Common myeloid progenitor, CD34-positive (primary cell): ENCODE data around the gene KLHL29.

Experiments
- CTCF ChIA-PET: fragments of 350-600 bp; sonication (Branson Sonifier 250); formaldehyde crosslinking; loops from one replicate; lab custom pipeline; 2021; ENCODE audit warnings: antibody characterized with exemption; lab: Charles Lee
- POLR2A ChIA-PET: fragments of 350-600 bp; sonication (Branson Sonifier 250); formaldehyde crosslinking; loops from one replicate; lab custom pipeline; 2021; ENCODE audit warnings: antibody characterized with exemption; lab: Charles Lee
- DNase-seq, 3 donors: peaks; one replicate each; pipeline versions ENCODE4 v3.0.0 to v3.0.0-alpha.2; 2013
- H3K27ac ChIP-seq, 2 experiments: 1 replicate in 1 of 2; 2 replicates in 1 of 2; pipeline ENCODE4 v1.7.0; 2013; ENCODE audit warnings: inconsistent platforms in 2 of 2, low read length in 2 of 2, mild to moderate bottlenecking in 2 of 2, low read depth in 1 of 2, moderate library complexity in 1 of 2; ENCODE audit not compliant: severe bottlenecking in 2 of 2, insufficient read depth in 1 of 2, poor library complexity in 1 of 2
- H3K27me3 ChIP-seq, 5 experiments: replicated peaks in 2 of 5; 1 replicate in 3 of 5; 2 replicates in 2 of 5; pipeline versions ENCODE4 v1.6.1 to v1.7.0; 2013; ENCODE audit warnings: low read length in 4 of 5, mild to moderate bottlenecking in 2 of 5, moderate library complexity in 2 of 5, inconsistent platforms in 1 of 5; ENCODE audit not compliant: insufficient read depth in 5 of 5, control insufficient read depth in 4 of 5
- H3K36me3 ChIP-seq, 4 experiments: 1 replicate in 2 of 4; 2 replicates in 2 of 4; pipeline versions ENCODE4 v1.6.1 to v1.7.0; 2013; ENCODE audit warnings: low read length in 3 of 4, control low read depth in 1 of 4, mild to moderate bottlenecking in 1 of 4; ENCODE audit not compliant: control insufficient read depth in 4 of 4, insufficient read depth in 4 of 4
- H3K4me1 ChIP-seq, 4 experiments: 1 replicate in 3 of 4; 2 replicates in 1 of 4; pipeline versions ENCODE4 v1.6.1 to v1.7.1; 2013; ENCODE audit warnings: low read length in 3 of 4, mild to moderate bottlenecking in 3 of 4, control low read depth in 1 of 4, inconsistent platforms in 1 of 4, moderate library complexity in 1 of 4; ENCODE audit not compliant: control insufficient read depth in 4 of 4, insufficient read depth in 4 of 4; ENCODE audit errors: control extremely low read depth in 1 of 4
- H3K4me3 ChIP-seq, 7 experiments: 1 replicate in 4 of 7; 2 replicates in 3 of 7; pipeline versions ENCODE4 v1.5.1 to v1.7.0; 2013; ENCODE audit warnings: mild to moderate bottlenecking in 7 of 7, low read length in 6 of 7, moderate library complexity in 6 of 7, inconsistent platforms in 2 of 7, low read depth in 2 of 7, control low read depth in 1 of 7; ENCODE audit not compliant: insufficient read depth in 4 of 7, control insufficient read depth in 1 of 7; ENCODE audit errors: extremely low read depth in 1 of 7
- H3K9me3 ChIP-seq, 5 experiments: 1 replicate in 4 of 5; 2 replicates in 1 of 5; pipeline versions ENCODE4 v1.6.1 to v1.7.1; 2013; ENCODE audit warnings: low read length in 4 of 5, mild to moderate bottlenecking in 2 of 5, inconsistent platforms in 1 of 5, low read depth in 1 of 5, moderate library complexity in 1 of 5; ENCODE audit not compliant: control insufficient read depth in 4 of 5, insufficient read depth in 2 of 5; ENCODE audit errors: control extremely low read depth in 1 of 5
- WGBS: methylation state at CpG from one replicate; pipeline ENCODE4 v1.1.5; 2013; ENCODE audit not compliant: insufficient coverage; 5-methylcytosine and 5-hydroxymethylcytosine counted together

KLHL29 gene

DNA sequence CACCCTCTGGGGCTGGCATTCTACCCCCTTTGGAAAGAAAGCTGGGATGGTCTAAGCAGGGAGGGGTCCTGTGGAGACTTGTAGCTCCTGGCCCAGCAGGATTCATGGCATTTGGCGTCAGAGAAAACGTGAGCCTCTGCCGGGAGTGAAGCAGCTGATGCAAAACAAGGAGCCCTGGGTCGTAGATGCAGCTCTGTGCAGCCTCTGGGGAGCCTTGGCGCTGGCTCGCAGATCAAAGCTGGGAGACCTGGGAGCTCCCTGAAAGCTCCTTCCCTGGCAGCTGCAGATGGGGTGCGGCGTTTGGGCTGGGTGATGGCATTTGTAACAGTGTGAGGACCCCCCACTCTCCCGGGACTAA lies 148.3 kb downstream of the KLHL29 start:
- POLR2A ChIA-PET, result interaction anchor here (0.6 kb wide), 1 partner anchor 9 kb away, joined by 3 read pairs; no protein-coding TSS in a partner anchor

DNA sequence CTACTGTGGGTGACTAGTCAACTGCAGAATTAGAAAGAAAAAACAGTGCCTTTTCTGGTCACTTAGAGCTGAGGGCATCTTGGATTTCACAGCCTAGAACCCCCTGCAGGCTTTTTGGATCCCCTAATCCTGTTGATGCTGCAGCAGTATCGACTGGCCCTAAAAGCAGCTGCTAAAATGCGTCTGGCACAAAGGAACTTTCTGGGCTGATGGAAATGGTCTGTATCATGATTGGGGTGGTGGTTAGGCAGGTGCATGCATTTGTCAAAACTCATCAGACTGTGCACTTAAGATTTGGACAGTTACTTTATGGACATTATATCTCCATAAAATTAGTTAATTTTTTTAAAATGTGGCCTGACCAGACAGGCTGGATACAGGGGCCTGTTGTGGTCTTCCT lies 149.8 kb downstream of the KLHL29 start:
- DNase-seq, result no peak
- Histone ChIP-seq H3K36me3 (no peaks in the 10 kb centered on the region), H3K27ac (no peak overlapping the region), H3K27me3 (peaks cover 0 to 15% (median 3%) of the 10 kb centered on the region in 5 experiments), H3K9me3 (no peaks in the 10 kb centered on the region), H3K4me3 (no peak overlapping the region), H3K4me1 (peaks cover 0 to 13% (median 3%) of the 10 kb centered on the region in 4 experiments)
- ChIA-PET CTCF (no interaction called here), POLR2A (no interaction called here)
- 100% methylated on average over 1 of the region's 2 CpGs for WGBS

More for the DNA sequence above, 148.3 kb downstream of the KLHL29 start:
- Histone ChIP-seq H3K27ac (no peak overlapping the region), H3K9me3 (no peaks in the 10 kb centered on the region), H3K4me3 (no peak overlapping the region), H3K27me3 (peaks cover 0 to 12% (median 1%) of the 10 kb centered on the region in 5 experiments), H3K4me1 (peaks cover 0 to 13% (median 3%) of the 10 kb centered on the region in 4 experiments), H3K36me3 (no peaks in the 10 kb centered on the region)
- DNase-seq, result no peak
- CTCF ChIA-PET, result interaction anchor here (1.8 kb wide), 2 partner anchors 10 to 12 kb away, joined by 4 to 5 read pairs; no protein-coding TSS in a partner anchor
- WGBS, result 88% methylated on average over 9 of the region's 9 CpGs

DNA sequence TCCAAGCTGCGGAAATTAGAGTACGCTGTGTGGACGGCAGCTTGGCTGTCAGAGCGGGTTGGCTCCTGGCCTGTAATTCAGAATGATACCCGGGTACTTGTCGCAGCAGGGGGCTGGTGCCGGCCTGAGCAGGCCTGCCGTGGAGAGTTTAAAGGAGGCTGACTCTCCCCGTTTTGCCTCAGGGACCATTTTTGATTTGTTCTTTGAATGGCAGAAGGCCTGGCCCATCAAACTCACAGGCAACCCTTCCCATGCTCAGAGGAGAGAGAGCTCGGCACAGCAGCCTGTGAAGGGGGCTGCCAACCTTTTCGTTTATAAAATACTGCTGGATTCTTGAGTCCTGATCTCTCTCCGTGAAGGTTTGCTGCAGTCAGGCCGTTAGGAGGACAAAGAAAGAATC lies 151.3 kb downstream of the KLHL29 start:
- WGBS, result 95% methylated on average over 13 of the region's 13 CpGs
- Histone ChIP-seq H3K27ac (no peak overlapping the region), H3K4me3 (no peak overlapping the region), H3K36me3 (no peaks in the 10 kb centered on the region), H3K4me1 (peaks cover 0 to 13% (median 3%) of the 10 kb centered on the region in 4 experiments), H3K9me3 (no peaks in the 10 kb centered on the region), H3K27me3 (peaks cover 0 to 21% (median 6%) of the 10 kb centered on the region in 5 experiments)
- CTCF ChIA-PET, result no interaction called here
- DNase-seq, result no peak
- POLR2A ChIA-PET, result no interaction called here

DNA sequence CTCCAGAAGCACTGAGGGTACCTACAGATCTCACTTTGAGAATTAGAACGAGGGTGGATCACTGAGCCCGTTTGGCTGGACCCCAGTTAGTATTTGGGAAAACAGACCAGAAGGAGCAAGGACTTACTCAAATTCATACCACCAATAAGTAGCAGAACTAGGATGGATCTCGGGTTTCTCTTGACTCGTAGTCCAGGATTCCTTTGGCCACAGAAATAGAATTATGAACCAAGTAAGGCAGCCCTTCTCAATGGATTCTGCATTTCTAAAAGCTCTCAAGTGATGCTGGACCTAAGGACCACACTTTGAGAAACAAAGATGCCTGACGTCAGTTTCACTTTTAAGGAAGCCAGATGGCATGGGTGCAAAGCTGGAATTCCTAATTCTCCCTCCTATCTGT lies 153.0 kb downstream of the KLHL29 start:
- H3K4me1 ChIP-seq, result no peaks in the 10 kb centered on the region

DNA sequence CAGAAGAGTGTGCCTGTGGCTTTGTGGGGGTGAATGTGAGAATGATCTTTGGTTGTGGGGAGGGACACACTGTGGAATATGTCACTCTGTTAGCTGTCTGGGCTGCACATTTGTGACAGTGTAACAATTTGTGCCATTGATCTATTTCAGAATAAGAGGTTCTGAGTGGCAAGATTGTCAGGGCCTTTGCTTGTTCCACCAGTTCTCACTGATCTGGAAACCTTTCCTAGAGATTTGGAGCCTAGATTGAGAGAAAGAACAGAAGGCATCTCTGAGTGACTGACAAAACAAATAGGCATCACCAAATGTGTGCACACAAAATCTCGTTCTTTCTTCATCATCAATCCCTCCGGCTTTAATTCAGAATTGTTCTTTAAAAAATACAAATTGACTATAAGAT lies 153.6 kb downstream of the KLHL29 start:
- Histone ChIP-seq H3K27ac (no peak overlapping the region), H3K27me3 (peaks cover 0 to 33% (median 12%) of the 10 kb centered on the region in 5 experiments), H3K4me3 (no peak overlapping the region), H3K36me3 (no peaks in the 10 kb centered on the region), H3K9me3 (no peaks in the 10 kb centered on the region), H3K4me1 (no peaks in the 10 kb centered on the region)
- WGBS, result no CpG with 5 or more reads among the region's 2 CpGs
- no peak for DNase-seq
- POLR2A ChIA-PET, result no interaction called here
- CTCF ChIA-PET, result no interaction called here

More for the DNA sequence above, 153.0 kb downstream of the KLHL29 start:
- Histone ChIP-seq H3K27ac (no peak overlapping the region), H3K36me3 (no peaks in the 10 kb centered on the region), H3K9me3 (no peaks in the 10 kb centered on the region), H3K27me3 (peaks cover 0 to 31% (median 13%) of the 10 kb centered on the region in 5 experiments), H3K4me3 (no peak overlapping the region)
- 91% methylated on average over 5 of the region's 5 CpGs for WGBS
- no peak for DNase-seq
- ChIA-PET CTCF (no interaction called here), POLR2A (no interaction called here)

DNA sequence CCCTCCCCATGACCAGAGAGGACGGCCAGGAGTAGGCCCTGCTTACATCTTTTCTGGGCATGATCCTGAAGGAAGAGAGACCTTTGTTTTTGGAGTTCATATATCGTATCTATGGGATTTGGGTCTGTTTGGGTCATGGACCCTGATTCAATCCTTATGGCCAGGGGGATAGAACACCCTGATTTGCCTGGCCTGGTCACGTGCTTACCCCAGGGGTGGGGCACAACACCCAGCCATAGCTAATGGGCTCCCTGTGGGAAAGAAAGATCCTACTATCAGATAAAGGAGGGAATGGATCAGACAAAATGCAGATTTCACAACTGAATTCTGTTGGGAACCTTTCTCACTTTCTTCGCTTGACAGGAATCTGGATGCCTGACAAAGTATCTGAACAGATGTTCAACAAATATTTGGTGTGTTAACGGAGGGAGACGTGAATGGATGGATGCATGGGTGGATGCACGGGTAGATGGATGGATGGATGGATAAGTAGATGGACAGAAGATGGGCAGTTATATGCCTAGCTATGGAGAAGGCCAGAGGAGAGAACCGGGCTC lies 155.9 kb downstream of the KLHL29 start:
- Histone ChIP-seq H3K27ac (no peak overlapping the region), H3K36me3 (no peaks in the 10 kb centered on the region), H3K4me3 (no peak overlapping the region), H3K9me3 (no peaks in the 10 kb centered on the region), H3K4me1 (peaks cover 0 to 8% (median 0%) of the 10 kb centered on the region in 4 experiments), H3K27me3 (peaks cover 0 to 33% (median 12%) of the 10 kb centered on the region in 5 experiments)
- CTCF ChIA-PET, result interaction anchor here (1.5 kb wide), 1 partner anchor 30 kb away, joined by 3 read pairs; no protein-coding TSS in a partner anchor
- DNase-seq, result no peak
- WGBS, result 98% methylated on average over 5 of the region's 8 CpGs
- POLR2A ChIA-PET, result no interaction called here

DNA sequence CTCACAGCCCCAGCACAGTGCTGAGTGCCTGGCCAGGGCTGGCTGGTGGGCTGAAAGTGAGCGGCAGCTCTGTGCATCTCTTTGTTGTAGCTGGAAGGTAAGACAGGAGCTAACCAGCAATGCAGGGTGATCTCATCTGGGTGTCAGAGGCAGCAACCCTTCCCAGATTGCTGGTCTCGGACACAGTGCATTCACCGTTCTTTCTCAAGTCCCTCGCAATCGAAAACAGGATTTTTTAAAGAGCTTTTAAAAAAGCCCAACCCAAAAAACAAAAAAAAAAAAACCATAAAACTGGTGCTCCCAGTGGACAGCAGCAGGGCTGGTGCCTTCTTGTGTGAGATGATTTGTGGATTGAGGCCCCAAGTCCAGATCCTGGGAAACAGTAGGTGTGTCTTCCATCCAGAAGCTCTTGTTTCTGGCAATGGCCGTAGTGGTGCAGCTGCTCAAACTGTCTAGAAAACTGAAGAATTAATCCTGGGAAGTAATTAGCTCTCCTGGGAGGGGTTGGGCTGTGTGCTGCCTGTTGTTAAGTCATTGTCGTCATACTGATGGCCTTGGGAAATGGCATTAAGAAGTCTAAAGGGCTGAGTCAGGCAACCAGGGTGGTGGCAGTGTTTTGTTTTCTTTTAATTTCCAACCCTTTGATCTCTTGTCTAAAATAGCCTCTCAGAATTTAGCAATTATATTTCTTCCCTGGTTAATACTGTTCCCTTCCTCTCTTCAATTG lies 156.7 kb downstream of the KLHL29 start:
- no peaks in the 10 kb centered on the region for H3K9me3 ChIP-seq
- no peak overlapping the region for H3K27ac ChIP-seq
- WGBS, result 94% methylated on average over 3 of the region's 7 CpGs
- H3K4me3 ChIP-seq, result no peak overlapping the region
- CTCF ChIA-PET, result no interaction called here
- POLR2A ChIA-PET, result no interaction called here
- H3K27me3 ChIP-seq, result peaks cover 0 to 36% (median 14%) of the 10 kb centered on the region in 5 experiments
- no peaks in the 10 kb centered on the region for H3K36me3 ChIP-seq
- peaks cover 0 to 8% (median 0%) of the 10 kb centered on the region in 4 experiments for H3K4me1 ChIP-seq
- DNase-seq, result no peak
